A549 (cell line): Measurements from ENCODE around the gene HDAC6. TPM values are rescaled to one million over a fixed set of nuclear protein-coding genes. Genes with fewer than 3 reads are reported as not detected.
"Not testable (repeated sequence)": the region's sequence is repeated elsewhere in the genome, so short reads cannot be mapped to it uniquely, and the experiment has no call there.

ENCODE experiments used
- ATAC-seq, 2 experiments: fragments of 200-7000 bp in 1 of 2; fragments of >200 bp in 1 of 2; cut with Nextera tagmentation in 1 of 2; cut with Tn5 transposase in 1 of 2; 3 replicates each; pipeline versions ENCODE4 v1.8.0 to v1.9.1; 2018 to 2020; ENCODE audit warnings: mild to moderate bottlenecking in 1 of 2, moderate library complexity in 1 of 2
- CTCF ChIA-PET: fragments of 300-600 bp; sonication (Branson Sonifier 250); formaldehyde crosslinking; extraction: SDS; loops from one replicate; lab custom pipeline; 2021; ENCODE audit warnings: antibody characterized with exemption, inconsistent platforms; lab: Yijun Ruan, JAX
- POLR2A ChIA-PET: fragments of 350-600 bp; formaldehyde crosslinking; extraction: SDS; loops from one replicate; lab custom pipeline; 2021; ENCODE audit warnings: antibody characterized with exemption, inconsistent platforms; lab: Yijun Ruan, JAX
- DNase-seq, 2 experiments: peaks; one replicate each; pipeline versions ENCODE4 v3.0.0 to v3.0.0-alpha.2; 2011 to 2016; ENCODE audit warnings: low read depth in 1 of 2, low spot score in 1 of 2
- FAIRE-seq: peaks from 2 replicates; lab custom pipeline; 2011; peaks lifted over from hg19 to GRCh38; lab: Jason Lieb, UNC
- H3K27ac ChIP-seq, 2 experiments: fragments of >200 bp; sonication (Bioruptor Twin); formaldehyde crosslinking; 3 replicates each; pipeline ENCODE4 v1.5.1; 2016 to 2017
- H3K4me1 ChIP-seq: fragments of >200 bp; sonication (Bioruptor Twin); formaldehyde crosslinking; 3 replicates; pipeline ENCODE4 v1.6.1; 2016
- H3K4me2 ChIP-seq: fragments of >200 bp; sonication (Bioruptor Twin); formaldehyde crosslinking; 3 replicates; pipeline ENCODE4 v1.6.1; 2016
- H3K4me3 ChIP-seq: fragments of >200 bp; sonication (Bioruptor Twin); formaldehyde crosslinking; 3 replicates; pipeline ENCODE4 v1.5.1; 2016
- H3K9me3 ChIP-seq: fragments of >200 bp; sonication (Bioruptor Twin); formaldehyde crosslinking; 3 replicates; pipeline ENCODE4 v1.6.1; 2016
- BCL3 ChIP-seq: fragments of >200 bp; sonication (Bioruptor Twin); formaldehyde crosslinking; IDR thresholded peaks from 3 replicates; pipeline ENCODE4 v1.6.1; 2016
- BHLHE40 ChIP-seq: IDR thresholded peaks from 2 replicates; pipeline ENCODE4 v1.6.1; 2012; ENCODE audit warnings: low read depth, low read length, inconsistent platforms
- CBX2 ChIP-seq: fragments of 200-600 bp; sonication (generic); IDR thresholded peaks from 2 replicates; pipeline ENCODE4 v1.6.1; 2016; ENCODE audit warnings: low read depth, mild to moderate bottlenecking, borderline replicate concordance
- CEBPB ChIP-seq, 2 experiments: fragments of >200 bp in 1 of 2; sonication (Bioruptor Twin) in 1 of 2; formaldehyde crosslinking in 1 of 2; IDR thresholded peaks; 2 replicates each; pipeline ENCODE4 v1.6.1; 2012 to 2016
- CHD2 ChIP-seq: fragments of 150-350 bp; IDR thresholded peaks from 2 replicates; pipeline ENCODE4 v1.6.1; 2014; ENCODE audit warnings: low read length; ENCODE audit not compliant: partially characterized antibody
- CHD4 ChIP-seq: fragments of 200-600 bp; sonication (generic); IDR thresholded peaks from 2 replicates; pipeline ENCODE4 v1.6.1; 2016; ENCODE audit warnings: antibody characterized with exemption, mild to moderate bottlenecking, borderline replicate concordance
- E2F6 ChIP-seq: IDR thresholded peaks from 2 replicates; pipeline ENCODE4 v1.6.1; 2012; ENCODE audit warnings: low read depth, borderline replicate concordance
- EHF ChIP-seq: fragments of 250-450 bp; sonication (Bioruptor Pico); IDR thresholded peaks from 2 replicates; pipeline ENCODE4 v1.5.0; 2020; ENCODE audit warnings: mild to moderate bottlenecking
- FOSB ChIP-seq: fragments of 250-450 bp; sonication (Bioruptor Pico); IDR thresholded peaks from 2 replicates; pipeline ENCODE4 v1.5.0; 2020; ENCODE audit warnings: mild to moderate bottlenecking, moderate library complexity
- HES2 ChIP-seq: fragments of >200 bp; sonication (Bioruptor Twin); formaldehyde crosslinking; IDR thresholded peaks from 2 replicates; pipeline ENCODE4 v1.6.1; 2016
- JUN ChIP-seq, 2 experiments: fragments of >200 bp; sonication (Bioruptor Twin); formaldehyde crosslinking; IDR thresholded peaks; 2 replicates in 1 of 2; 3 replicates in 1 of 2; pipeline ENCODE4 v1.6.1; 2016 to 2017
- NFE2L2 ChIP-seq: fragments of 150-350 bp; conservative IDR thresholded peaks from 2 replicates; pipeline ENCODE4 v1.6.1; 2014; ENCODE audit warnings: low read length
- NPAS2 ChIP-seq: fragments of 250-450 bp; sonication (Bioruptor Pico); IDR thresholded peaks from 2 replicates; pipeline ENCODE4 v1.8.0; 2022; ENCODE audit warnings: mild to moderate bottlenecking, moderate library complexity, borderline replicate concordance
- NR3C1 ChIP-seq: fragments of >200 bp; sonication (Bioruptor Twin); formaldehyde crosslinking; IDR thresholded peaks from 3 replicates; pipeline ENCODE4 v1.6.1; 2017
- PBX3 ChIP-seq: IDR thresholded peaks from 2 replicates; pipeline ENCODE4 v1.6.1; 2012
- POLR2A ChIP-seq: IDR thresholded peaks from 2 replicates; pipeline ENCODE4 v1.6.1; 2012; ENCODE audit warnings: mild to moderate bottlenecking, low read length
- RFX5 ChIP-seq: fragments of 450-650 bp; IDR thresholded peaks from 2 replicates; pipeline ENCODE4 v1.7.1; 2014; ENCODE audit warnings: antibody characterized with exemption, mild to moderate bottlenecking, moderate library complexity
- SREBF2 ChIP-seq: fragments of 450-650 bp; IDR thresholded peaks from 2 replicates; pipeline ENCODE4 v1.6.1; 2014; ENCODE audit warnings: mild to moderate bottlenecking, moderate library complexity
- USF2 ChIP-seq: fragments of 450-650 bp; IDR thresholded peaks from 2 replicates; pipeline ENCODE4 v1.6.1; 2014; ENCODE audit warnings: antibody characterized with exemption
- ZNF302 ChIP-seq: fragments of 250-450 bp; sonication (Bioruptor Pico); IDR thresholded peaks from 2 replicates; pipeline ENCODE4 v1.9.0; 2021; ENCODE audit warnings: inconsistent platforms, mild to moderate bottlenecking, moderate library complexity
- WGBS: methylation state at CpG from one replicate; pipeline ENCODE4 v1.1.6; 2017; ENCODE audit errors: missing lambda C conversion rate; 5-methylcytosine and 5-hydroxymethylcytosine counted together
- polyA plus RNA-seq, 4 experiments: library from polyadenylated mRNA; depleted of rRNA in 3 of 4; stranded (reverse); fragments of >200 nt; fragmentation: RNase III in 1 of 4; extraction: RNeasy Plus Mini Kit Qiagen cat#74134 plus additional on column Dnase treatment in 1 of 4; gene quantifications; 2 replicates in 3 of 4; 3 replicates in 1 of 4; pipeline ENCODE4 v1.2.3, GENCODE V29; 2011 to 2017

The HDAC6 gene
- polyA plus RNA-seq, 2 of the 4 experiments (the other 2 are of a cell fraction): 50.6 to 52.1 TPM

GRCh38 chrX:48839686-48840085 is 37.8 kb downstream of the HDAC6 start:
- FAIRE-seq: no peak
- Histone ChIP-seq H3K27ac (no peak overlapping the region), H3K4me2 (no peak overlapping the region), H3K9me3 (no peaks in the 10 kb centered on the region), H3K4me1 (no peaks in the 10 kb centered on the region), H3K4me3 (no peak overlapping the region)
- ChIA-PET CTCF (no interaction called here), POLR2A (no interaction called here)
- TF ChIP-seq PBX3: no peak
- TF ChIP-seq USF2: no peak
- TF ChIP-seq BCL3: no peak
- no peak for TF ChIP-seq NFE2L2
- TF ChIP-seq CHD2: no peak
- no peak for TF ChIP-seq NR3C1
- TF ChIP-seq POLR2A: no peak
- no peak for TF ChIP-seq NPAS2 (CRISPR knock-in tag)
- no peak for TF ChIP-seq RFX5
- TF ChIP-seq JUN (IDR thresholded peaks at IDR 0.05): no peak
- TF ChIP-seq ZNF302: no peak
- TF ChIP-seq EHF (CRISPR knock-in tag): no peak
- no peak for TF ChIP-seq E2F6
- no peak for DNase-seq
- no peak for ATAC-seq
- 69% methylated on average over 10 of the region's 10 CpGs for WGBS

GRCh38 chrX:48848847-48849246 is 47.0 kb downstream of the HDAC6 start:
- TF ChIP-seq HES2 (no peak), BCL3 (no peak), NPAS2 (CRISPR knock-in tag) (no peak), BHLHE40 (no peak), FOSB (CRISPR knock-in tag) (no peak), SREBF2 (no peak), CHD4 (no peak), RFX5 (no peak), CEBPB (IDR thresholded peaks at IDR 0.05) (no peak), NFE2L2 (no peak)
- ChIA-PET POLR2A (no interaction called here), CTCF (interaction anchor here (0.7 to 1.7 kb wide), 2 partner anchors 15 to 98 kb away, joined by 3 to 4 read pairs; no protein-coding TSS in a partner anchor)
- no peak overlapping the region for H3K27ac ChIP-seq
- DNase-seq (no peak), FAIRE-seq (no peak), ATAC-seq (no peak)
- H3K4me3 ChIP-seq: no peak overlapping the region
- H3K4me1 ChIP-seq: no peaks in the 10 kb centered on the region
- no peak overlapping the region for H3K4me2 ChIP-seq
- 70% methylated on average over 1 of the region's 1 CpG for WGBS
- H3K9me3 ChIP-seq: no peaks in the 10 kb centered on the region

GRCh38 chrX:48852857-48853256 is 51.0 kb downstream of the HDAC6 start:
- no peak for DNase-seq
- POLR2A ChIA-PET: no interaction called here
- Histone ChIP-seq H3K9me3 (no peaks in the 10 kb centered on the region), H3K27ac (no peak overlapping the region), H3K4me2 (no peak overlapping the region), H3K4me1 (no peaks in the 10 kb centered on the region), H3K4me3 (no peak overlapping the region)
- no peak for ATAC-seq
- 40% methylated on average over 7 of the region's 7 CpGs for WGBS
- CTCF ChIA-PET: interaction anchor here (1.1 kb wide), 1 partner anchor 43 kb away, joined by 3 read pairs; no protein-coding TSS in a partner anchor
- no peak for FAIRE-seq
- no peak for TF ChIP-seq POLR2A
- TF ChIP-seq CBX2: no peak

- H3K4me2 ChIP-seq, H3K9me3 ChIP-seq, H3K4me1 ChIP-seq, DNase-seq, FAIRE-seq, H3K27ac ChIP-seq, ATAC-seq, H3K4me3 ChIP-seq, POLR2A ChIA-PET: not testable (repeated sequence)
- CTCF ChIA-PET: interaction anchor here (0.7 to 1.4 kb wide), 2 partner anchors 84 to 92 kb away, joined by 3 read pairs; no protein-coding TSS in a partner anchor
These were observed 51.6 kb downstream of the HDAC6 start for GRCh38 chrX:48853494-48853893.

GRCh38 chrX:48854121-48854804 is 52.4 kb downstream of the HDAC6 start:
- H3K4me2 ChIP-seq, POLR2A ChIA-PET, H3K4me1 ChIP-seq, H3K9me3 ChIP-seq, ATAC-seq, FAIRE-seq, H3K4me3 ChIP-seq, H3K27ac ChIP-seq, DNase-seq: not testable (repeated sequence)
- WGBS: 73% methylated on average over 12 of the region's 12 CpGs
- CTCF ChIA-PET: interaction anchor here (0.6 to 1.4 kb wide), 3 partner anchors 11 to 91 kb away, joined by 3 read pairs; no protein-coding TSS in a partner anchor
